Daoy (cell line): ENCODE measurements around the gene TAF3. TPM values are rescaled to one million over a fixed set of nuclear protein-coding genes. Genes with fewer than 3 reads are reported as not detected.

Experiments
- DNase-seq: peaks from one replicate; pipeline ENCODE4 v3.0.0-alpha.2; 2015; ENCODE audit warnings: low read depth
- total RNA-seq: library from RNA; depleted of rRNA; stranded (reverse); fragments of >200 nt; shearing (Covaris generic); gene quantifications from 2 replicates; pipeline ENCODE4 v1.2.3, GENCODE V29; 2014

The TAF3 gene
- total RNA-seq, 1 experiment from 2014 or later: 2.1 TPM

DNA sequence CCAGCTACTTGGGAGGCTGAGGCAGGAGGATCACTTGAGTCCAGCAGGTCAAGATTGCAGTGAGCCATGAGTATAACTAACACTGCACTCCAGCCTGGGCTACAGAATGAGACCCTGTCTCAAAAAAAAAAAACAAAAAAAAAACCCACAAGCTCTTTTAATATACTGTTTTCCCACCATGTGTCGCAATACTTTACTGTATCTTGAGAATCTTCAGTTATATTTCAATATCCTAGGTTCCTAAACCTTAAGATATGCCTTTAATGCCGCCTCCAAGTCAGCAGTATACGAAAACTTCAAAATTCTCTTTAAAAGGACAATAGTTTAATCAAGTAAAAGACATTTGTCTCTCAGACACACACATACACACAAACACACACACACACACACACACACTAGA, 62.8 kb downstream of the TAF3 start:
- DNase-seq: no peak

- DNase-seq: no peak
Observed at GRCh38 chr10:7886056-7886455, 67.8 kb downstream of the TAF3 start.

- DNase-seq: peak; percentile 19
Observed at GRCh38 chr10:7887174-7887816, 69.0 kb downstream of the TAF3 start.

DNA sequence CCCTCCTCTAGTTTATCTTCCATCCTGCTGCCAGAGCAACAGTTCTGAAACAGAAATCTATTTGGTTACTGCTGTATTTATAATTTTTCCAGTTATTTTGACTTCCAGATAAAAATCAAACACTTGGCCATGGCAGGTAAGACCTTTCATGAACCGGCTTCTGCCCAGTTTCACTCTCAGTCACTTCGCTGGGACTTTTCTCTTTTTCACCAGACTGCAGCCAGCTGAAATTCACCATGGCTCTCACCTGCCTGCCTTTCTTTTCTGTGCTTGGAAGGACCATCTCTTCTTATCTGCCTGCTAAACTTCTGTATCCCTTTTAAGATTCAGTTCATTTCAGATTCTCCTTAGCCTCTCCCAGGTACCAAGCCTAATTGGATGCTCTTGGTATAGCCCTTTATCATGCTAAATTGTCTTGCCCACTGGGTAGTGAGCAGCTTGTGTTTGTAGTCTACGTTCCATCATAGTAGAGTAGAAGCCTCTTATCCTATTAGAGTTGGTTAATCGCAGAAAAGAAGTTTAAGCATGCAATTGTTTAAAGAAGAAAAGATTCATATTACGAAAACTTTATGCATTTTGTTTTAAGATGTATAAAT, 71.7 kb downstream of the TAF3 start:
- no peak for DNase-seq

DNA sequence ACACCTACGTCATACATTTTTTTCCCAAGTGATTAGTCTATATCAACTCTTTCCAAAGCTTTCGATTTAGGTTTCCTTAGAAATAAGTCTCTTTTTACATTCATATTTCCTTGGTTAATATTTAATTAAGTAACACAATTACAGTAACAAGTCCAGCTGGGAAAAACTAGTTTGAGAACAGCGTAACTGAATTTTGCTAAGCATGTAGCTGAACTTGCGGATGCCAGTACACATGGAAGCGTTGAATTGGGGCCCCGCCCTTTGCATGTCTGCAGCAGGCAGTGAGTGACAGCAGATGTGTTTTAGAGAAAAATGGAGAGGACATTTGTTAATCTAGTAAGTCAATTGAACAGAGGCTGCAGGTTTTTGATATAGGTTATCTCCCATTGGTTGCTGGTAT, 72.5 kb downstream of the TAF3 start:
- DNase-seq: no peak

DNA sequence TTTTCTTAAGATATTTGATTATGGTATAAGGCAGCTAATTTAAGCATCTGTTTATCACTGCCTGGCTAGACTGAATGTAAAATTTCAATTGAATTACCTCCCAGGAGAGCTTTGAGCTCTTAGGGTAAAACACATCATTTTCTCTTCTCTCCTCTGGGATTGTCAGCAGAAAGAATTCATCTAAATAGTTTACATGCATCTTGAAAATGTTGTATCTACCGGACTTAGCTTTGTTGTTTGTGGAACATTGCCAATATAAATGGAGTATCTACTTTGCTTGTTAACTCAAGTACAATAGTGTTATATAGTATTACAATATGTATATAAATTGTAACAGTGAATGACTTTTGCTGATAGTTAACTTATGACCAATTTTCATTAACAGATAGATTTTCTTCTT, 73.3 kb downstream of the TAF3 start:
- DNase-seq: no peak

DNA sequence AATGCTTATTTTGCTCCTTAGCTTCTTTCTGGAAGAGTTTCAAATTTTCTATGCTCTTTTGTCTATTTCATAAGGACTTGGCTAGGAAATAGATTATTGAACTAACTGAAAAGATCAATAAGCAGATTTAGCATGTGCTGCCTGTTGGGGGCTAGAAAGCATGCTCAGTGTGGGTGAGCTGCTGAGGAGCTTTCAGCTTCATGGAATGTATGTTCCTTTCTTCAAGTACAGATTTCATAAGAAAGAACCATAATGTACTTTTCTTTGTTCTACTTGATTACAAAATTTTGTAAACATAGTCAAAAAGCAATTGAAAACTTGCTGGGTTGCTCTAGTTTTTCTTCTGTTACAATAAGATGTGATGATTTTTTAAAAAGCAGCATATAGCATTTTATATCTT, 73.8 kb downstream of the TAF3 start:
- no peak for DNase-seq

DNA sequence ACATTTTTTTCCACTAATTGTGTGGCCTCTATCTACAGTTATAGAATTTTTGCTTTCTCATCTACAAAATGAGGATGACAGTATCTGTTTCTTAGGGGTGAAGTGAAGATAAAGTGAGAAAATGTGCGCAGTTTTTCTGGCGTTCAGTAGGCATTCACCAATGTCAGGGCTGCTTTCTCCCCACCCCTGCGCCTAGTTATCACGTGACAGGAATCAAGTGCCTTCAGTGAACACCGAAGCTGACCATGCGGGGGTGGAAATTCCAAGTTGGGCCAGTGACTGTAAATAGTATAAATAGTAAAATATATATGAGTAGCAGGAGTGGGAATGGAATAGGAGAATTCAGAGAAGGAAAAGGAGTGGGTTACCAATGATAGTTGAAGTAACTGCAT, 77.4 kb downstream of the TAF3 start:
- DNase-seq: no peak

- no peak for DNase-seq
Observed at GRCh38 chr10:7896297-7896696, 78.0 kb downstream of the TAF3 start.

DNA sequence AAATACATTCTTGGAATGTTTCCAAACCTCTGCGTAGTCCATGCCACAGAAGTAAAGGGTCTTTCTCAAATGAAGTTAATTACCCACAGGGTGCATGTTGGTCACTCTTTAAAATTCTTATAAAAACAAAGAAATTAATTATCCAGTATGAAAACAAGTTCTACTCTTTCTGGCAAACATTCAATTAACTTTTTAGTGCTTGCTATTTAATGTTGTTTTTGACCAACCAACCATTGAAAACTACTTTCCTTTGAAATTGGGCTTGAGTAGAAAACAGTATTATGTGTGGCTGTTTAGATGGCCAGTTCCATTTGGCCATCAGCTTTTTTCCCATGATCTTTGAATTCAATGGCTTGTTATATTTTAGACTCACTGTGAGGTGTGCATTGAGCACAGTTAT, 83.0 kb downstream of the TAF3 start:
- no peak for DNase-seq

- DNase-seq: no peak
Observed at GRCh38 chr10:7902413-7902812, 84.1 kb downstream of the TAF3 start.

DNA sequence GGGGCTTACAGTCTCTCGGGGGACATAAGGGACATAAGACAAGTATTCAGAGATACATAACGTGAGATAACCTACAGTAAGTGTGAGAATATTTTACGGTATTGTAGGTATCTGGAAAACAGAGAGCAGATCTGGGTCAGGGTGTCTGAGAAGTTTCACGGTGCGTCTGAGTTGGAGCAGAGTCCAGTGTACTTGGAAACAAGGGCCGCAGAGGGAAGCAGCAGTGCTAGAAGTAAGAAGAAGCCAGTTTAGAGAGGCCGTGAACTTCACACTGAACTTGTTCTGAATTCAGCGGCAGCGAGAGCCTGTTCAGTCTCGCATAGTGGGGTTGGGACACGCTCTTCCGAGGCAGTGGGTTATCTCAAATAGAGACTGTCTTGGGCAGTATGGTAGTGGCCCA, 85.5 kb downstream of the TAF3 start:
- DNase-seq: no peak

GRCh38 chr10:7906128-7906527, 87.8 kb downstream of the TAF3 start:
- DNase-seq: no peak

DNA sequence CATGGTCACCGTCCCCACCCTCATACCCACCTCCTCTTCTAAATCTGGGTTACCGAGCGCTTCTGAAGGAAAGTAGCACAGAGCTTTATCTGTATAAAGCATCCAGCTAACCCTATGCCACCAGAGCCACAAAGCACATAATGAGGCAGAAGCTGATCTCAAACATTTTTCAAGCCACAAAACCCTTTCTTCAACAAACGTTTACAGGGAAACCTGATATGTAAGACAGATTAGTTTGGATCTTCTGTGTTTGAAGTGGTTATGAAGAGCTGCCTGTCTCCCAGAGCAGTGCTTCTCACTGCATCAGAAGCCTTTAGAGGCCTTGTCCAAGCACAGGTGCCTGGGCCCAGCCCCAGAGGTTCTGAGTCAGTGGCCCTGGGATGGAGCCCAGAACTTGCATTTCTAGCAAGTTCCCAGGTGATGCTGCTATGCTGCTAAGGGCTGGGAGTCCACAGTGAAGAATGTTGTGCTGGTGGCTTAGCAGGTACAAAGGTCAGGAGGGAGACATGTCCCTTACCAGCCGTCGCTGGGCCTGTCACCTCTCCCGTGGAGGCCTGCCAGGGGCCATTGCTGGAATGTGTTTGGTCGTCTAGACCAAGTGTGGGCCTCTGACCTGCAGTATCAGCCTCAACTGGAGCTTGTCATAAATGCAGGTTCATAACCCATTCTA, 90.4 kb downstream of the TAF3 start:
- no peak for DNase-seq

DNA sequence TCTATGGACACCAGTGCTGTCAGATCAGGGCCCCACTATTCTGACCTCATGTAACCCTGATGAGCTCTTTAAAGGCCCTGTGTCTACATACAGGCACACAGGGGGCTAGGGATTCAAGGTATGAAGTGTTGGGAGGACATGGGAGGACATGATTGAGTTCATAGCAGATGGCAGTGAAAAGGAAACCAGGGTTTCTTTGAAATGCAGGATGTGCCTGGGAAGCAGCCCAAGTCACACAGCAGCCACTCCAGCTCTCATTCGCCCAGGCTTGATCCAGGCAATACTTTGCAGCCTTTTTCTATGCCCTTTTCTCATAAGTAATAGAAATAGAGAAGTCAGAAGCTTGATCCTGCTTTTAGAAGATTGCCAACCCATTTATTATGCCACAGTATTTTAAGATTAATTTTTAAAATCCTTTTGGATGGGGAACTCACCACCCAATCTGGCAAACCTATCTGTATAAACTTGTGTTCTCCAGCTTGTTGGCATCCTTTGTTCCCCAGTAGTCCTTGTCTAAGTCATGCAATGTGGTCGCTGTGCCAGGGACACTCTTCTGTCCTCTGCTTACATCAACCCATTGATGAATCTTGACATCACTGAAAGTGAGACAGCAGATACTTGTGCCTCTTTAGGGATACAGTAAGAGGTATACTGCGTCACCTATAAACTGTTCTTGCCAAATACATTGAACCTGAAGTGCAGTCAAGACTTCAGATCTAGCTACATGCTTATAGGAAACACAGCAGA, 95.0 kb downstream of the TAF3 start:
- DNase-seq: no peak

DNA sequence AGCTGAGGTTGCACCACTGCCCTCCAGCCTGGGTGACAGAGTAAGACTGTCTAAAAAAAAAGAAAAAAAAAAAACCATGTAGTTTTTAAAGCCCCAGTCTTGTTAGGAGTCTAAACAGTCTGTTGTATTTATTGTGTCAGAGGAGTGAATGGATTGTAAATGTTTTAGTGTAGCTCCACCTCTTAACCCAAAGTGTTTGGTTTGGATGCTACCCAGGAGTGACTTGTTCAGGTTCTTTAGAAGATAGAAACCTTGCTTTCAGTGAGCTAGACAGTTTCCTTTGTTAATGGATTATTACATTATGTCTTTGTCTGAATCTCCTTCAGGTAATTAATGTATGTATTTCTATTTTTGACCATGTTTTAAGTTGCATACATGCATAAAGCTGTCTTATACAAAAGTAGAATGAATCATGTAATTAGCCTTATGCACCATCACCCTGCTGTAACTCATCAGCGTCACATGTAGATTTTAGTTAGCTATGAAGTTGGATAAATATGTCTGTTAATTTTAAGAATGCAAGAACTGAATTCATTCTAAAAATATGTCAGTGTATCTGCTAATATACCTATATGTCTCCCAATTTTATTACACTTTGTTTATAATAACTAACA, 97.7 kb downstream of the TAF3 start:
- peak; percentile 24 for DNase-seq

DNA sequence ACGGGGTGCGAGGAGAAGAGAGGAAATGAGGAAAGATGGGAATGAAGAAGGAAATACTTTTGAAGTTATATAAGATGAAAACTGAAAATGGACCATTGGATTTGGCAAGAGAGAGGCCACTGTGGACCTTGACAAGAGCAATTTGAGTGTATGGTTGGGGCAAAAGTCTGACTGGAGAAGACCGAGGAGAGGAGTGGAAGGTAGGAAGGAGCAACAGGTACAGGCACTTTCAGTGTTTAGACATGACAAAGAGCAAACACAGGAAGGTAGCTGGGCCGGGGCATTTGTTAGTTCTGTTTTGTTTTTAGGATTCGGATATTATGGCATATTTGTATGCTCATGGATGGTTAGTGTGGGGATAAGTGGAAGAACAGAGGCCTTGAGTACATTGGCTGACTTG, 99.4 kb downstream of the TAF3 start:
- DNase-seq: no peak

DNA sequence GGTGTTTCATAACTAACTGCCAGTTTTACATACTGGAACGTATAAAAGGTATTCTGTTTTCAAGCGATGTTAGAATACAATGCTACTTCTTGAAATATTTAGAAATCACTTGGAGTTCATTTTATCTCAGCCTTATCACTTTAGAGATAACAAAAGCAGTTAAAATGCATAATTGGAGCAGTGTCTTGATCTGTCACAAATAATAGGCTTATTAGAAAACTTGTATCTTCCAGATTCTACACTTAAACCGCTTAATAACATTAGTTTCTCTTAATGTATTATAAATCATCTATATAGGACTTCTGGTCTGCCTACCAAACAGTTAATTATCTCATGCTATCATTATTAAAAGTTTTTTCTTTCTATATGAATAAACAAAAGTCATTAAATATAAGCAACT, 104.4 kb downstream of the TAF3 start:
- no peak for DNase-seq

DNA sequence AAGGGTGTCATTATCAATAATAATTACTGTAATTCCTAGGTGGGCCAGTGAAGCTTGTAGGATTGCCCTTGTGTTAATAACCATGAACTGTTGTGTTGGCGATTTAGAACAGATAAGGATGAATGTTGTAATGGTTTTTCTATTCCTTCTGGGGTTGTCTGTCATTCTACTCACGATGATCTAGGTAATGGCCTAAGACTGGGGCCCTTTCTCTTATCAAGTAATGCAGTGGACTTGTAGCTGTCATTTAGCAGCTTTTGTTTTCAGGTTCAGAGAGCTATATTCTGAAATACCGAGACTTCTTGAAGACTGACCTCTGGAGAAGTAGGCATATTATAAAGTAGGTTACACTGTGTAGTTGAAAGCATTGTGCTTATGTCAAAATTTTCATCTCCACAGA, 110.2 kb downstream of the TAF3 start:
- DNase-seq: no peak

GRCh38 chr10:7932301-7933036, 114.2 kb downstream of the TAF3 start:
- DNase-seq: no peak

GRCh38 chr10:7933262-7933661, 115.0 kb downstream of the TAF3 start:
- no peak for DNase-seq

GRCh38 chr10:7933757-7934156, 115.5 kb downstream of the TAF3 start:
- no peak for DNase-seq
